Suprapubic skin (tissue), 4 donors: ENCODE results near the gene POLQ. TPM values are rescaled to one million over a fixed set of nuclear protein-coding genes. Genes with fewer than 3 reads are reported as not detected.
"Not testable (repeated sequence)": the region's sequence is repeated elsewhere in the genome, so short reads cannot be mapped to it uniquely, and the experiment has no call there.

Experiments
- DNase-seq, 2 donors: peaks; one replicate each; pipeline ENCODE4 v3.0.0-alpha.2; 2019; ENCODE audit warnings: low spot score in 2 of 2
- H3K27ac ChIP-seq: fragments of 200-600 bp; sonication (generic); one replicate; pipeline ENCODE4 v1.5.1; 2019
- H3K27me3 ChIP-seq: fragments of 200-600 bp; sonication (generic); one replicate; pipeline ENCODE4 v1.5.1; 2019
- H3K36me3 ChIP-seq: fragments of 200-600 bp; sonication (generic); one replicate; pipeline ENCODE4 v1.5.1; 2019
- H3K4me1 ChIP-seq: fragments of 200-600 bp; sonication (generic); one replicate; pipeline ENCODE4 v1.5.1; 2019
- H3K4me3 ChIP-seq: fragments of 200-600 bp; sonication (generic); one replicate; pipeline ENCODE4 v1.5.1; 2019; ENCODE audit warnings: mild to moderate bottlenecking
- H3K9me3 ChIP-seq: fragments of 200-600 bp; sonication (generic); one replicate; pipeline ENCODE4 v1.5.1; 2019
- EP300 ChIP-seq: sonication (generic); formaldehyde crosslinking; IDR thresholded peaks from one replicate; pipeline ENCODE4 v1.6.1; 2017; ENCODE audit warnings: antibody characterized with exemption
- POLR2A ChIP-seq, 2 donors: fragments of 450-650 bp; IDR thresholded peaks; one replicate each; pipeline ENCODE4 v1.6.1; 2017; ENCODE audit warnings: antibody characterized with exemption in 2 of 2, mild to moderate bottlenecking in 2 of 2, moderate library complexity in 2 of 2
- POLR2AphosphoS5 ChIP-seq, 3 donors: sonication (generic); formaldehyde crosslinking; IDR thresholded peaks; one replicate each; pipeline ENCODE4 v1.6.1; 2017; ENCODE audit warnings: antibody characterized with exemption in 3 of 3
- WGBS: methylation state at CpG from one replicate; pipeline ENCODE4 v1.1.5; 2018; 5-methylcytosine and 5-hydroxymethylcytosine counted together
- total RNA-seq, 4 donors: library from RNA; depleted of rRNA; stranded (reverse); fragments of >200 nt; gene quantifications; one replicate each; pipeline ENCODE4 v1.1.0, GENCODE V29; 2016
- TF ChIP-seq, protein P1 (sequence below), 2 donors: fragments of 200-600 bp in 1 of 2; fragments of 450-650 bp in 1 of 2; sonication (generic) in 1 of 2; IDR thresholded peaks; one replicate each; pipeline ENCODE4 v1.5.1; 2016 to 2019; ENCODE audit warnings: antibody characterized with exemption in 2 of 2, mild to moderate bottlenecking in 1 of 2, moderate library complexity in 1 of 2

POLQ gene
- total RNA-seq, 4 donors from 2014 or later = 0.76 to 2.4 (median 0.84) TPM

GRCh38 chr3:121463745-121464144 is 82.0 kb downstream of the POLQ start:
- TF ChIP-seq POLR2A (IDR thresholded peaks at IDR 0.05) (no peak), POLR2AphosphoS5 (IDR thresholded peaks at IDR 0.05) (no peak), EP300 (no peak)
- TF ChIP-seq, protein P1, sequence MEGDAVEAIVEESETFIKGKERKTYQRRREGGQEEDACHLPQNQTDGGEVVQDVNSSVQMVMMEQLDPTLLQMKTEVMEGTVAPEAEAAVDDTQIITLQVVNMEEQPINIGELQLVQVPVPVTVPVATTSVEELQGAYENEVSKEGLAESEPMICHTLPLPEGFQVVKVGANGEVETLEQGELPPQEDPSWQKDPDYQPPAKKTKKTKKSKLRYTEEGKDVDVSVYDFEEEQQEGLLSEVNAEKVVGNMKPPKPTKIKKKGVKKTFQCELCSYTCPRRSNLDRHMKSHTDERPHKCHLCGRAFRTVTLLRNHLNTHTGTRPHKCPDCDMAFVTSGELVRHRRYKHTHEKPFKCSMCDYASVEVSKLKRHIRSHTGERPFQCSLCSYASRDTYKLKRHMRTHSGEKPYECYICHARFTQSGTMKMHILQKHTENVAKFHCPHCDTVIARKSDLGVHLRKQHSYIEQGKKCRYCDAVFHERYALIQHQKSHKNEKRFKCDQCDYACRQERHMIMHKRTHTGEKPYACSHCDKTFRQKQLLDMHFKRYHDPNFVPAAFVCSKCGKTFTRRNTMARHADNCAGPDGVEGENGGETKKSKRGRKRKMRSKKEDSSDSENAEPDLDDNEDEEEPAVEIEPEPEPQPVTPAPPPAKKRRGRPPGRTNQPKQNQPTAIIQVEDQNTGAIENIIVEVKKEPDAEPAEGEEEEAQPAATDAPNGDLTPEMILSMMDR (IDR thresholded peaks at IDR 0.05) = no peak
- Histone ChIP-seq H3K9me3 (no peaks in the 10 kb centered on the region), H3K4me3 (no peak overlapping the region), H3K27me3 (no peaks in the 10 kb centered on the region), H3K4me1 (no peaks in the 10 kb centered on the region), H3K36me3 (no peaks in the 10 kb centered on the region), H3K27ac (no peak overlapping the region)
- no peak for DNase-seq

GRCh38 chr3:121462565-121462964 is 83.2 kb downstream of the POLQ start:
- no peak overlapping the region for H3K4me3 ChIP-seq
- no peak overlapping the region for H3K27ac ChIP-seq
- 97% methylated on average over 3 of the region's 3 CpGs for WGBS
- H3K9me3 ChIP-seq = no peaks in the 10 kb centered on the region
- H3K27me3 ChIP-seq = no peaks in the 10 kb centered on the region
- no peak for DNase-seq
- no peak for TF ChIP-seq EP300
- TF ChIP-seq, protein P1 (IDR thresholded peaks at IDR 0.05) = no peak
- TF ChIP-seq POLR2AphosphoS5 (IDR thresholded peaks at IDR 0.05) = no peak
- no peak for TF ChIP-seq POLR2A (IDR thresholded peaks at IDR 0.05)
- H3K4me1 ChIP-seq = no peaks in the 10 kb centered on the region
- H3K36me3 ChIP-seq = no peaks in the 10 kb centered on the region

DNA sequence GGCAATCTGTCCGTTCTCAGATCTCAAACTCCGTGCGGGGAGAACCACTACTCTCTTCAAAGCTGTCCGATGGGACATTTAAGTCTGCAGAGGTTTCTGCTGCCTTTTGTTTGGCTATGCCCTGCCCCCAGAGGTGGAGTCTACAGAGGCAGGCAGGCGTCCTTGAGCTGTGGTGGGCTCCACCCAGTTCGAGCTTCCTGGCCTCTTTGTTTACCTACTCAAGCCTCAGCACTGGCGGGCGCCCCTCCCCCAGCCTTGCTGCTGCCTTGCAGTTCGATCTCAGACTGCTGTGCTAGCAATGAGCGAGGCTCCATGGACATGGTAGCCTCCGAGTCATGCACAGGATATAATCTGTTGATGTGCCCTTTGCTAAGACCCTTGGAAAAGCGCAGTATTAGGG is 94.0 kb downstream of the POLQ start:
- 90% methylated on average over 8 of the region's 12 CpGs for WGBS
- H3K27ac ChIP-seq, H3K27me3 ChIP-seq, H3K9me3 ChIP-seq, H3K4me1 ChIP-seq, H3K36me3 ChIP-seq, DNase-seq, H3K4me3 ChIP-seq: not testable (repeated sequence)

DNA sequence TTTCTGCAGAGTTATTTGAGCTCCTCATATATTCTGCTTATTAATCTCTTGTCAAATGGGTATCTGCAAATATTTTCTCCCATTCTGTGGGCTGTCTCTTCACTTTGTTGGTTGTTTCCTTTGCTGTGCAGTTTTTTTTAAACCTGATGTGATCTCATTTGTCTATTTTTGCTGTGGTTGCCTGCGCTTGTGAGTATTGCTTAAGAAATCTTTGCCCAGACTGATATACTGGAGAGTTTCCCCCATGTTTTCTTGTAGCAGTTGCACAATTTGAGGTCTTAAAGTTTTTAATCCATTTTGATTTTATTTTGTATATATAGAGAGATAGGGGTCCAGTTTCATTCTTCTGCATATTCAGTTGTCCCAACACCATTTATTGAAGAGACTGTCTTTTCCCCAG is 102.3 kb downstream of the POLQ start:
- Histone ChIP-seq H3K4me3 (no peak overlapping the region), H3K9me3 (no peaks in the 10 kb centered on the region), H3K27me3 (no peaks in the 10 kb centered on the region), H3K36me3 (no peaks in the 10 kb centered on the region), H3K4me1 (no peaks in the 10 kb centered on the region), H3K27ac (no peak overlapping the region)
- WGBS = 88% methylated on average over 1 of the region's 1 CpG
- no peak for TF ChIP-seq POLR2A (IDR thresholded peaks at IDR 0.05)
- TF ChIP-seq EP300 = no peak
- TF ChIP-seq, protein P1 (IDR thresholded peaks at IDR 0.05) = no peak
- no peak for TF ChIP-seq POLR2AphosphoS5 (IDR thresholded peaks at IDR 0.05)
- no peak for DNase-seq

DNA sequence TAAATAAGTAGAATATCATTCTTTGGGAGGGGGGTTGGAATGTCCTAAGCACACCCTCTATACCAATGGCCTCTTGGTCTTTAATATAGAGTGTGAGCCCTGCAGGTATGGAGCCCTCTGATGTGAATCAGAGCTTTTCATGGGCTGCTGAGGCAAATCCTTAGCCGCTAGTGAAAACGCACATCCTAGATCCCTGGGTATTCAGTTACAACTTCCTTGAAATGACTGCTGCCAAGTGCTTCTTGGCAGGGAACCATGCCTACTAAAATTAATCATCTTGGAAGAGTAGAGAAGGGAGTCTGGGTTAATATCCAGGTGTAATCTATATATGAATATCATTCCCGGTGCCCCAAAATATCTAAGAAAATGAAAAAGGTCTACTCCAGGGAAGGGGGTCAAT is 109.1 kb downstream of the POLQ start:
- H3K4me3 ChIP-seq = no peak overlapping the region
- TF ChIP-seq, protein P1 (IDR thresholded peaks at IDR 0.05) = no peak
- TF ChIP-seq EP300 = no peak
- no peak for TF ChIP-seq POLR2AphosphoS5 (IDR thresholded peaks at IDR 0.05)
- no peak for TF ChIP-seq POLR2A (IDR thresholded peaks at IDR 0.05)
- no peaks in the 10 kb centered on the region for H3K9me3 ChIP-seq
- WGBS = 38% methylated on average over 3 of the region's 3 CpGs
- no peak overlapping the region for H3K27ac ChIP-seq
- DNase-seq = no peak
- H3K27me3 ChIP-seq = no peaks in the 10 kb centered on the region
- no peaks in the 10 kb centered on the region for H3K4me1 ChIP-seq
- H3K36me3 ChIP-seq = no peaks in the 10 kb centered on the region

- Histone ChIP-seq H3K36me3 (no peaks in the 10 kb centered on the region), H3K4me3 (no peak overlapping the region), H3K27me3 (no peaks in the 10 kb centered on the region), H3K9me3 (no peaks in the 10 kb centered on the region), H3K4me1 (no peaks in the 10 kb centered on the region), H3K27ac (no peak overlapping the region)
- WGBS = 93% methylated on average over 2 of the region's 2 CpGs
- DNase-seq = no peak
- TF ChIP-seq, protein P1 (IDR thresholded peaks at IDR 0.05) = no peak
- TF ChIP-seq EP300 (no peak), POLR2A (IDR thresholded peaks at IDR 0.05) (no peak)
These were observed 109.7 kb downstream of the POLQ start for GRCh38 chr3:121436074-121436473.
